Measurements from ENCODE around the gene ASS1. TPM values are rescaled to one million over a fixed set of nuclear protein-coding genes. Genes with fewer than 3 reads are reported as not detected.

ASS1 gene
- total and polyA plus RNA-seq, 2 of the 13 experiments (the other 11 are each of a cell fraction or from before 2014, with no cell fraction given), result 77.6 to 122 TPM

GRCh38 chr9:130513078-130513477 lies 68.3 kb downstream of the ASS1 start (continued):
- no peak for TF ChIP-seq ZNF318 (CRISPR knock-in tag; IDR thresholded peaks at IDR 0.05)
- TF ChIP-seq ZNF10 (CRISPR knock-in tag; IDR thresholded peaks at IDR 0.05; ENCODE audit: borderline replicate concordance, low read depth), result no peak
- TF ChIP-seq ZNF207 (IDR thresholded peaks at IDR 0.05; ENCODE audit: borderline replicate concordance), result no peak
- no peak for TF ChIP-seq TBX3 (IDR thresholded peaks at IDR 0.05; ENCODE audit: borderline replicate concordance)

DNA sequence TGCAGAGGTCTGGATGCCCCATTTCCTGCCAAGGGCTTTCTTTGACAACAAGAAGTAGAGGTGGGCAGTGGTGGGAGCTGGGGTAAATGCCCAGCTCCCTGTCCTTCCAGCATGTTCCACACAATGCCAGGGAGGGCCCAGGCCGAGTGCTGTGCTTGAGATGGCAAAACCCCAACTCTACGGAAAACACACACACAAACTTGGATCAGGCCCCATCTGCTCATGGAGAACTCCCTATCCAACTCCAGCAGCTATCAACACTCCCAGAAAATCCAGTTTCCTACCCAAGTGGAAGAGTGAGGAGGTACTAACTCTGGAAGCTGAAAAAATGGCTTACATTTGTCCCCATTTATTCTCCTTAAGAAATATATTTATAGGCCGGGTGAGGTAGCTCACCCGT lies 73.5 kb downstream of the ASS1 start:
- POLR2A ChIA-PET, result interaction anchor here (3.7 kb wide), 1 partner anchor 19 kb away, joined by 21 read pairs; no protein-coding TSS in a partner anchor
- H3K27ac ChIP-seq (ENCODE audit: extremely low read length, insufficient read depth, low read length), result no peak overlapping the region
- ATAC-seq, result no peak

More for the DNA sequence above, 73.5 kb downstream of the ASS1 start:
- Histone ChIP-seq H3K27me3 (ENCODE audit: control insufficient read depth in 1 of 2, insufficient read depth in 2 of 2, low read length in 2 of 2) (peaks cover 3 to 14% of the 10 kb centered on the region in 2 experiments; a peak in 4 of 5 replicates), H3K4me2 (ENCODE audit: low read depth, low read length) (no peak overlapping the region), H3K36me3 (replicated peaks in 1 of 2; ENCODE audit: control insufficient read depth in 1 of 2, insufficient read depth in 2 of 2, low read length in 2 of 2) (no peaks in the 10 kb centered on the region), H3K4me1 (ENCODE audit: insufficient read depth, low read length) (peaks cover 16% of the 10 kb centered on the region; the same call in 1 of the 2 replicates), H3K9ac (ENCODE audit: insufficient read depth, low read depth, low read length) (no peak overlapping the region), H4K20me1 (ENCODE audit: insufficient read depth, low read length) (no peaks in the 10 kb centered on the region), H3K9me3 (ENCODE audit: low read length) (no peaks in the 10 kb centered on the region), H3K79me2 (ENCODE audit: insufficient read depth, low read length) (no peaks in the 10 kb centered on the region), H3K4me3 (replicated peaks in 1 of 3; ENCODE audit: insufficient read depth in 1 of 3, low read depth in 2 of 3, low read length in 3 of 3) (no peak overlapping the region), H2AFZ (ENCODE audit: low read length) (no peak overlapping the region)
- in situ Hi-C loops (cut with HindIII; ENCODE audit: extremely low pct_ligation_motif_present, low pct_unique_long_range_greater_than_20kb) (no loop called here), intact Hi-C loops (cut with micrococcal nuclease; ENCODE audit: unreplicated experiment) (no loop called here)
- no peak for TF ChIP-seq CBX2 (IDR thresholded peaks at IDR 0.05; ENCODE audit: low read depth, low read length)
- TF ChIP-seq CBX2 (CRISPR knock-in tag; IDR thresholded peaks at IDR 0.05; ENCODE audit: low read depth), result no peak
- TF ChIP-seq HCFC1 (IDR thresholded peaks at IDR 0.05; ENCODE audit: low read depth, low read length), result no peak
- no peak for TF ChIP-seq XRCC5 (optimal IDR thresholded peaks at IDR 0.05; ENCODE audit: low read length)
- no peak for TF ChIP-seq SIX1 (CRISPR knock-in tag; IDR thresholded peaks at IDR 0.05; ENCODE audit: borderline replicate concordance)
- no peak for TF ChIP-seq MIER3 (CRISPR knock-in tag; IDR thresholded peaks at IDR 0.05; ENCODE audit: borderline replicate concordance)
- no peak for TF ChIP-seq YEATS4 (CRISPR knock-in tag; IDR thresholded peaks at IDR 0.05; ENCODE audit: borderline replicate concordance)
- no peak for TF ChIP-seq CENPBD1 (CRISPR knock-in tag; IDR thresholded peaks at IDR 0.05; ENCODE audit: borderline replicate concordance, low read depth)
- TF ChIP-seq, protein P1, sequence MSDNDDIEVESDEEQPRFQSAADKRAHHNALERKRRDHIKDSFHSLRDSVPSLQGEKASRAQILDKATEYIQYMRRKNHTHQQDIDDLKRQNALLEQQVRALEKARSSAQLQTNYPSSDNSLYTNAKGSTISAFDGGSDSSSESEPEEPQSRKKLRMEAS (IDR thresholded peaks at IDR 0.05), result no peak
- 68% methylated on average over 3 of the region's 4 CpGs for WGBS (ENCODE audit: low lambda C conversion rate)
- CTCF ChIA-PET (ENCODE audit: low intra/inter-chr PET ratio, low total read pairs), result no interaction called here
- BruUV-seq (replicated peaks), result no TSS peak
- DNase-seq (ENCODE audit: low spot score), result no peak
- no peak for FAIRE-seq

Data from HepG2 (cell line).